T-helper 17 cell (primary cell): ENCODE measurements around the gene UTS2B. TPM values are rescaled to one million over a fixed set of nuclear protein-coding genes. Genes with fewer than 3 reads are reported as not detected.

Experiments
- ATAC-seq: fragments of 150-1000 bp; cut with Tn5 transposase; 2 replicates; pipeline ENCODE4 v1.10.0; 2021; ENCODE audit warnings: mild to moderate bottlenecking, moderate library complexity
- DNase-seq, 3 donors: peaks; one replicate each; pipeline versions ENCODE4 v3.0.0 to v3.0.0-alpha.2; 2020 to 2021
- H3K9me3 ChIP-seq: one replicate; pipeline ENCODE4 v1.7.0; 2013; ENCODE audit warnings: low read length, mild to moderate bottlenecking; ENCODE audit not compliant: control insufficient read depth, poor library complexity, severe bottlenecking
- H3K27ac Mint-ChIP-seq: one replicate; pipeline ENCODE4 v1.8.0; 2022; ENCODE audit warnings: mild to moderate bottlenecking, moderate library complexity, mixed read lengths
- H3K27me3 Mint-ChIP-seq: one replicate; pipeline ENCODE4 v1.8.0; 2022; ENCODE audit warnings: mixed read lengths
- H3K36me3 Mint-ChIP-seq: one replicate; pipeline ENCODE4 v1.8.0; 2022; ENCODE audit warnings: low read depth, mixed read lengths
- H3K4me1 Mint-ChIP-seq: one replicate; pipeline ENCODE4 v1.8.0; 2022; ENCODE audit warnings: mild to moderate bottlenecking, mixed read lengths
- H3K4me3 Mint-ChIP-seq: one replicate; pipeline ENCODE4 v1.8.0; 2022; ENCODE audit warnings: mild to moderate bottlenecking, moderate library complexity, mixed read lengths
- total RNA-seq, 4 donors: library from RNA in 2 of 4; stranded (reverse) in 2 of 4; gene quantifications; one replicate each; pipeline ENCODE4 v1.2.3 and lab custom pipeline; 2022 to 2026

The UTS2B gene
- total RNA-seq, 2 donors from 2014 or later = not detected

- Mint-ChIP-seq H3K27me3 (no peaks in the 10 kb centered on the region), H3K4me1 (peaks cover 2% of the 10 kb centered on the region), H3K27ac (no peak overlapping the region), H3K4me3 (no peak overlapping the region), H3K36me3 (no peaks in the 10 kb centered on the region)
- no peaks in the 10 kb centered on the region for H3K9me3 ChIP-seq
- no peak for DNase-seq
- ATAC-seq = no peak
These were observed 31.7 kb upstream of the UTS2B start for GRCh38 chr3:191362037-191362436.

GRCh38 chr3:191361456-191361855 is 31.1 kb upstream of the UTS2B start:
- Mint-ChIP-seq H3K36me3 (no peaks in the 10 kb centered on the region), H3K27ac (no peak overlapping the region), H3K27me3 (no peaks in the 10 kb centered on the region), H3K4me3 (no peak overlapping the region), H3K4me1 (peaks cover 2% of the 10 kb centered on the region)
- ATAC-seq (no peak), DNase-seq (no peak)
- H3K9me3 ChIP-seq = no peaks in the 10 kb centered on the region

GRCh38 chr3:191360620-191361019 is 30.3 kb upstream of the UTS2B start:
- H3K9me3 ChIP-seq = no peaks in the 10 kb centered on the region
- Mint-ChIP-seq H3K4me1 (peaks cover 2% of the 10 kb centered on the region), H3K4me3 (no peak overlapping the region), H3K27ac (no peak overlapping the region), H3K27me3 (no peaks in the 10 kb centered on the region), H3K36me3 (no peaks in the 10 kb centered on the region)
- ATAC-seq (no peak), DNase-seq (no peak)

GRCh38 chr3:191358929-191359328 is 28.6 kb upstream of the UTS2B start:
- DNase-seq = no peak
- Mint-ChIP-seq H3K27me3 (no peaks in the 10 kb centered on the region), H3K27ac (no peak overlapping the region), H3K4me1 (peaks cover 2% of the 10 kb centered on the region), H3K4me3 (no peak overlapping the region), H3K36me3 (no peaks in the 10 kb centered on the region)
- no peak for ATAC-seq
- no peaks in the 10 kb centered on the region for H3K9me3 ChIP-seq

- H3K9me3 ChIP-seq = no peaks in the 10 kb centered on the region
- Mint-ChIP-seq H3K4me3 (no peak overlapping the region), H3K36me3 (no peaks in the 10 kb centered on the region), H3K27me3 (no peaks in the 10 kb centered on the region), H3K27ac (no peak overlapping the region), H3K4me1 (peaks cover 2% of the 10 kb centered on the region)
- DNase-seq = no peak
- ATAC-seq = no peak
These were observed 27.6 kb upstream of the UTS2B start for GRCh38 chr3:191357909-191358308.

- Mint-ChIP-seq H3K27ac (no peak overlapping the region), H3K36me3 (no peaks in the 10 kb centered on the region), H3K27me3 (no peaks in the 10 kb centered on the region), H3K4me3 (no peak overlapping the region), H3K4me1 (peaks cover 2% of the 10 kb centered on the region)
- DNase-seq (no peak), ATAC-seq (no peak)
- H3K9me3 ChIP-seq = no peaks in the 10 kb centered on the region
These were observed 26.5 kb upstream of the UTS2B start for GRCh38 chr3:191356631-191357439.

- H3K36me3 Mint-ChIP-seq = no peaks in the 10 kb centered on the region
These were observed 25.1 kb upstream of the UTS2B start for GRCh38 chr3:191355406-191355805.

GRCh38 chr3:191353022-191353777 is 22.9 kb upstream of the UTS2B start:
- Mint-ChIP-seq H3K4me3 (no peak overlapping the region), H3K27me3 (no peaks in the 10 kb centered on the region), H3K36me3 (no peaks in the 10 kb centered on the region), H3K27ac (no peak overlapping the region), H3K4me1 (no peaks in the 10 kb centered on the region)
- no peak for ATAC-seq
- DNase-seq = no peak
- H3K9me3 ChIP-seq = no peaks in the 10 kb centered on the region

More at GRCh38 chr3:191355406-191355805, 25.1 kb upstream of the UTS2B start:
- DNase-seq (no peak), ATAC-seq (no peak)
- no peak overlapping the region for H3K27ac Mint-ChIP-seq
- no peaks in the 10 kb centered on the region for H3K27me3 Mint-ChIP-seq
- H3K4me3 Mint-ChIP-seq = no peak overlapping the region
- H3K4me1 Mint-ChIP-seq = peaks cover 2% of the 10 kb centered on the region
- no peaks in the 10 kb centered on the region for H3K9me3 ChIP-seq

- no peak for DNase-seq
- Mint-ChIP-seq H3K4me3 (no peak overlapping the region), H3K36me3 (no peaks in the 10 kb centered on the region), H3K4me1 (no peaks in the 10 kb centered on the region), H3K27me3 (no peaks in the 10 kb centered on the region), H3K27ac (no peak overlapping the region)
- no peak for ATAC-seq
- H3K9me3 ChIP-seq = no peaks in the 10 kb centered on the region
These were observed 21.7 kb upstream of the UTS2B start for GRCh38 chr3:191352014-191352413.

GRCh38 chr3:191350396-191351090 is 20.2 kb upstream of the UTS2B start:
- no peaks in the 10 kb centered on the region for H3K36me3 Mint-ChIP-seq
- H3K9me3 ChIP-seq = no peaks in the 10 kb centered on the region
- DNase-seq = no peak
- H3K27me3 Mint-ChIP-seq = no peaks in the 10 kb centered on the region
- no peaks in the 10 kb centered on the region for H3K4me1 Mint-ChIP-seq
- no peak for ATAC-seq
- H3K27ac Mint-ChIP-seq = no peak overlapping the region
- no peak overlapping the region for H3K4me3 Mint-ChIP-seq

GRCh38 chr3:191348098-191348497 is 17.8 kb upstream of the UTS2B start:
- Mint-ChIP-seq H3K4me1 (no peaks in the 10 kb centered on the region), H3K27ac (no peak overlapping the region), H3K36me3 (no peaks in the 10 kb centered on the region), H3K27me3 (no peaks in the 10 kb centered on the region), H3K4me3 (no peak overlapping the region)
- H3K9me3 ChIP-seq = no peaks in the 10 kb centered on the region
- ATAC-seq (no peak), DNase-seq (no peak)

- H3K4me3 Mint-ChIP-seq = no peak overlapping the region
- no peaks in the 10 kb centered on the region for H3K27me3 Mint-ChIP-seq
- H3K36me3 Mint-ChIP-seq = no peaks in the 10 kb centered on the region
- H3K4me1 Mint-ChIP-seq = no peaks in the 10 kb centered on the region
- no peaks in the 10 kb centered on the region for H3K9me3 ChIP-seq
- H3K27ac Mint-ChIP-seq = no peak overlapping the region
- ATAC-seq (no peak), DNase-seq (no peak)
These were observed 16.9 kb upstream of the UTS2B start for GRCh38 chr3:191347228-191347627.

- ATAC-seq = no peak
- Mint-ChIP-seq H3K36me3 (no peaks in the 10 kb centered on the region), H3K27ac (no peak overlapping the region), H3K4me1 (no peaks in the 10 kb centered on the region), H3K27me3 (no peaks in the 10 kb centered on the region), H3K4me3 (no peak overlapping the region)
- DNase-seq = no peak
- no peaks in the 10 kb centered on the region for H3K9me3 ChIP-seq
These were observed 15.0 kb upstream of the UTS2B start for GRCh38 chr3:191345334-191345733.
